ENCODE measurements around the gene SLC6A5.

DNA sequence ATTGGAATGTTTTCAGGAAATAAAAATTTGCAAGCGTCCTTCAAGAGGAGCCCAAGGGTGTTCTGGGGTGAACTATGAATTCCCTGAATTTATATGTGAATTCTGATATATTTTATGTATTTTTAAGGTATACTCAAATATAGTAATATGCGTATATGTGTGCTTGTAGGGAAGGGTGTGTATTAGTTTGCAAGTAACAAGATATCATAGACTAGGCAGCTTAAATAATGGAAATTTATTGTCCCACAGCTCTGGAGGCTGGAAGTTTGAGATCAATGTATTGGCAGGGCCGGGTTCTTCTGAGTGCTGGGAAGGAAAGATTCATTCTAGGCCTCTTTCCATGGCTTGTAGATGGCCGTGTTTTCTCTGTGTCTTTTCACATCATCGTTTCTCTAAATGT lies 16.2 kb upstream of the SLC6A5 start:
- TF ChIP-seq POLR2A (IDR thresholded peaks at IDR 0.05; ENCODE audit: low read length) (no peak), GATA1 (IDR thresholded peaks at IDR 0.05; ENCODE audit: low read depth, low read length) (no peak)

Measured in erythroblast (primary cell).